ENCODE data around the gene PLTP. TPM values are rescaled to one million over a fixed set of nuclear protein-coding genes. Genes with fewer than 3 reads are reported as not detected.
A peak's percentile ranks its signal among the peaks of the same experiment; 100 is the strongest.
"Not testable (repeated sequence)": the region's sequence is repeated elsewhere in the genome, so short reads cannot be mapped to it uniquely, and the experiment has no call there.

The PLTP gene
- total and polyA plus RNA-seq, 2 of the 13 experiments (the other 11 are each of a cell fraction or from before 2014, with no cell fraction given), result 16.9 to 28.6 TPM

DNA sequence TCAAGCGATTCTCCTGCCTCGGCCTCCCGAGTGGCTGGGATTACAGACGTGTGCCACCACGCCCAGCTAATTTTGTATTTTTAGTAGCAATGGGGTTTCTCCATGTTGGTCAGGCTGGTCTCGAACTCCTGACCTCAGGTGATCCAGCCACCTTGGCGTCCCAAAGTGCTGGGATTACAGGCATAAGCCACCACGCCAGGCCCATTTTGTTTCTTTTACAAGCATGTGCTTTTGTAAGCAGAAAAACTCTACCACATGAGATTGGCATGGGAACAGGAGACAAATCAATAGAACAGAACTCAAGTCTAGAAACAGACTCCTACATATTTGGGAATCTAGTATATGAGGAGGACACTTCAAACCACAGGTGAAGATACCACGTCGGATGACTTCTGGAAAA, 44.4 kb upstream of the PLTP start:
- H3K9me3 ChIP-seq (ENCODE audit: low read length); H4K20me1 ChIP-seq (ENCODE audit: insufficient read depth, low read length); FAIRE-seq; H3K27ac ChIP-seq (ENCODE audit: extremely low read length, insufficient read depth, low read length); H3K4me2 ChIP-seq (ENCODE audit: low read depth, low read length); DNase-seq (ENCODE audit: low spot score); H3K9ac ChIP-seq (ENCODE audit: insufficient read depth, low read depth, low read length); in situ Hi-C loops (cut with HindIII; ENCODE audit: extremely low pct_ligation_motif_present, low pct_unique_long_range_greater_than_20kb); H3K27me3 ChIP-seq (ENCODE audit: control insufficient read depth in 1 of 2, insufficient read depth in 2 of 2, low read length in 2 of 2); BruUV-seq (replicated peaks); H2AFZ ChIP-seq (ENCODE audit: low read length); H3K79me2 ChIP-seq (ENCODE audit: insufficient read depth, low read length); intact Hi-C loops (cut with micrococcal nuclease; ENCODE audit: unreplicated experiment); H3K4me3 ChIP-seq (replicated peaks in 1 of 3; ENCODE audit: insufficient read depth in 1 of 3, low read depth in 2 of 3, low read length in 3 of 3); H3K4me1 ChIP-seq (ENCODE audit: insufficient read depth, low read length); ATAC-seq; POLR2A ChIA-PET; CTCF ChIA-PET (ENCODE audit: low intra/inter-chr PET ratio, low total read pairs): not testable (repeated sequence)
- TF ChIP-seq, protein P1, sequence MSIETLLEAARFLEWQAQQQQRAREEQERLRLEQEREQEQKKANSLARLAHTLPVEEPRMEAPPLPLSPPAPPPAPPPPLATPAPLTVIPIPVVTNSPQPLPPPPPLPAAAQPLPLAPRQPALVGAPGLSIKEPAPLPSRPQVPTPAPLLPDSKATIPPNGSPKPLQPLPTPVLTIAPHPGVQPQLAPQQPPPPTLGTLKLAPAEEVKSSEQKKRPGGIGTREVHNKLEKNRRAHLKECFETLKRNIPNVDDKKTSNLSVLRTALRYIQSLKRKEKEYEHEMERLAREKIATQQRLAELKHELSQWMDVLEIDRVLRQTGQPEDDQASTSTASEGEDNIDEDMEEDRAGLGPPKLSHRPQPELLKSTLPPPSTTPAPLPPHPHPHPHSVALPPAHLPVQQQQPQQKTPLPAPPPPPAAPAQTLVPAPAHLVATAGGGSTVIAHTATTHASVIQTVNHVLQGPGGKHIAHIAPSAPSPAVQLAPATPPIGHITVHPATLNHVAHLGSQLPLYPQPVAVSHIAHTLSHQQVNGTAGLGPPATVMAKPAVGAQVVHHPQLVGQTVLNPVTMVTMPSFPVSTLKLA (IDR thresholded peaks at IDR 0.05), result peak; percentile 79
- peaks cover 52 to 68% of the 10 kb centered on the region in 2 experiments for H3K36me3 ChIP-seq (replicated peaks in 1 of 2; ENCODE audit: control insufficient read depth in 1 of 2, insufficient read depth in 2 of 2, low read length in 2 of 2)
- WGBS (ENCODE audit: low lambda C conversion rate), result 98% methylated on average over 10 of the region's 10 CpGs

DNA sequence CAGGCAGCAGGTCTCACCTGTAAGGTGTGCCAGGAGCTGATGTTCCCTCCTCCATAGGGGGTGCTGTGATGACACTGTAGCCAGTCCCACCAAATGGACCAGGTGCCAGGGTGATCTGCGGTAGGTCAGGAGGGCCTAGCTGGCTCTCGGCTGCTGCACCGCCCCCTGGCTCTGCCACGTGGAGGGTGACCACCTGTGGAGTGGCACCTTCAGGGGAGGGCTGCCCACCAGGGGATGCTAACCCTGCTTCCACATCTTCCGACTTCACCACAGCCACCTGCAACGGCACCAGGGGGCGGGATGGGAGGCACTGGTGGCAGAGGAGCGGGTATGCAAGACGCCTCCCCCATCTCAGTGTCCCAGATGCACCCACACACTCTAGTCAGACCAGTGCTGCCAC, 41.7 kb upstream of the PLTP start:
- Histone ChIP-seq H3K9me3 (ENCODE audit: low read length) (no peaks in the 10 kb centered on the region), H3K79me2 (ENCODE audit: insufficient read depth, low read length) (no peaks in the 10 kb centered on the region), H2AFZ (ENCODE audit: low read length) (no peak overlapping the region), H4K20me1 (ENCODE audit: insufficient read depth, low read length) (no peaks in the 10 kb centered on the region), H3K4me1 (ENCODE audit: insufficient read depth, low read length) (peaks cover 2% of the 10 kb centered on the region; the same call in 1 of the 2 replicates), H3K27ac (ENCODE audit: extremely low read length, insufficient read depth, low read length) (no peak overlapping the region), H3K9ac (ENCODE audit: insufficient read depth, low read depth, low read length) (no peak overlapping the region), H3K36me3 (replicated peaks in 1 of 2; ENCODE audit: control insufficient read depth in 1 of 2, insufficient read depth in 2 of 2, low read length in 2 of 2) (peaks cover 44 to 63% of the 10 kb centered on the region in 2 experiments), H3K4me3 (replicated peaks in 1 of 3; ENCODE audit: insufficient read depth in 1 of 3, low read depth in 2 of 3, low read length in 3 of 3) (no peak overlapping the region), H3K27me3 (ENCODE audit: control insufficient read depth in 1 of 2, insufficient read depth in 2 of 2, low read length in 2 of 2) (no peaks in the 10 kb centered on the region), H3K4me2 (ENCODE audit: low read depth, low read length) (no peak overlapping the region)
- DNase-seq (ENCODE audit: low spot score) (no peak), FAIRE-seq (no peak), ATAC-seq (peak; percentile 2; the same call in 1 of the 3 replicates)
- BruUV-seq (replicated peaks), result no TSS peak
- ChIA-PET POLR2A (interaction anchor here (1.3 to 2.0 kb wide), 2 partner anchors 19 to 44 kb away, joined by 4 to 5 read pairs; no protein-coding TSS in a partner anchor), CTCF (ENCODE audit: low intra/inter-chr PET ratio, low total read pairs) (no interaction called here)
- 99% methylated on average over 9 of the region's 9 CpGs for WGBS (ENCODE audit: low lambda C conversion rate)
- in situ Hi-C loops (cut with HindIII; ENCODE audit: extremely low pct_ligation_motif_present, low pct_unique_long_range_greater_than_20kb), result no loop called here
- intact Hi-C loops (cut with micrococcal nuclease; ENCODE audit: unreplicated experiment), result no loop called here
- TF ChIP-seq AGO2 (optimal IDR thresholded peaks at IDR 0.05; ENCODE audit: low read depth, low read length) (peak; percentile 88), POLR2A (IDR thresholded peaks at IDR 0.05; ENCODE audit: insufficient read depth in 1 of 2, low read depth in 2 of 2, low read length in 2 of 2) (peak in 1 of 2 experiments; percentile 32; a peak in 1 of 4 replicates), EED (CRISPR knock-in tag; IDR thresholded peaks at IDR 0.05) (no peak), RNF2 (conservative IDR thresholded peaks at IDR 0.05; ENCODE audit: low read depth) (no peak), ZNF382 (CRISPR knock-in tag; IDR thresholded peaks at IDR 0.05; ENCODE audit: borderline replicate concordance) (no peak)
- TF ChIP-seq, protein P2, sequence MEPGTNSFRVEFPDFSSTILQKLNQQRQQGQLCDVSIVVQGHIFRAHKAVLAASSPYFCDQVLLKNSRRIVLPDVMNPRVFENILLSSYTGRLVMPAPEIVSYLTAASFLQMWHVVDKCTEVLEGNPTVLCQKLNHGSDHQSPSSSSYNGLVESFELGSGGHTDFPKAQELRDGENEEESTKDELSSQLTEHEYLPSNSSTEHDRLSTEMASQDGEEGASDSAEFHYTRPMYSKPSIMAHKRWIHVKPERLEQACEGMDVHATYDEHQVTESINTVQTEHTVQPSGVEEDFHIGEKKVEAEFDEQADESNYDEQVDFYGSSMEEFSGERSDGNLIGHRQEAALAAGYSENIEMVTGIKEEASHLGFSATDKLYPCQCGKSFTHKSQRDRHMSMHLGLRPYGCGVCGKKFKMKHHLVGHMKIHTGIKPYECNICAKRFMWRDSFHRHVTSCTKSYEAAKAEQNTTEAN (CRISPR knock-in tag; conservative IDR thresholded peaks at IDR 0.05), result no peak
- TF ChIP-seq, protein P3, sequence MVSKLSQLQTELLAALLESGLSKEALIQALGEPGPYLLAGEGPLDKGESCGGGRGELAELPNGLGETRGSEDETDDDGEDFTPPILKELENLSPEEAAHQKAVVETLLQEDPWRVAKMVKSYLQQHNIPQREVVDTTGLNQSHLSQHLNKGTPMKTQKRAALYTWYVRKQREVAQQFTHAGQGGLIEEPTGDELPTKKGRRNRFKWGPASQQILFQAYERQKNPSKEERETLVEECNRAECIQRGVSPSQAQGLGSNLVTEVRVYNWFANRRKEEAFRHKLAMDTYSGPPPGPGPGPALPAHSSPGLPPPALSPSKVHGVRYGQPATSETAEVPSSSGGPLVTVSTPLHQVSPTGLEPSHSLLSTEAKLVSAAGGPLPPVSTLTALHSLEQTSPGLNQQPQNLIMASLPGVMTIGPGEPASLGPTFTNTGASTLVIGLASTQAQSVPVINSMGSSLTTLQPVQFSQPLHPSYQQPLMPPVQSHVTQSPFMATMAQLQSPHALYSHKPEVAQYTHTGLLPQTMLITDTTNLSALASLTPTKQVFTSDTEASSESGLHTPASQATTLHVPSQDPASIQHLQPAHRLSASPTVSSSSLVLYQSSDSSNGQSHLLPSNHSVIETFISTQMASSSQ (IDR thresholded peaks at IDR 0.05; ENCODE audit: low read depth), result no peak
- TF ChIP-seq, protein P3 (CRISPR knock-in tag; IDR thresholded peaks at IDR 0.05; ENCODE audit: borderline replicate concordance), result no peak

Measured in HepG2 (cell line).